ENCODE data around the gene ARL13B. TPM values are rescaled to one million over a fixed set of nuclear protein-coding genes. Genes with fewer than 3 reads are reported as not detected.
A peak's percentile ranks its signal among the peaks of the same experiment; 100 is the strongest.
"Not testable (repeated sequence)": the region's sequence is repeated elsewhere in the genome, so short reads cannot be mapped to it uniquely, and the experiment has no call there.

Gene ARL13B
- total RNA-seq, 1 donor from 2014 or later = 15.2 TPM

DNA sequence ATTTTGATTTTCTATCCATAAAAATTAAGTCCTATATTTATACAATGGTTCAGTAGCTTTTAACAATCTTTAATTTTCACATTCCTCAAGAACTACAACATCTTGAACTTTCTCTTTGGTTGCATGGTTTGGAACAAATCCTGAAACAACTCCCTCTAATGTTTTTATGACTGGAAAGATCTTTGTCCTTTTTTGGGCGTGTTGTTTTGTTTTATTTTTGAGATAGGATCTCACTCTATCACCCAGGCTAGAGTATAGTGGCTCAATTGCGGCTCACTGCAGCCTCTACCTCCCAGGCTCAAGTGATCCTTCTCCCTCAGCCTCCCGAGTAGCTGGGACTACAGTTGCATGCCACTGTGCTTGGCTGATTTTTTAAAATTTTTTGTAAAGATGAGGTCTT, 44.4 kb downstream of the ARL13B start:
- peaks cover 6% of the 10 kb centered on the region for H3K4me1 Mint-ChIP-seq (ENCODE audit: low read depth)
- H3K27ac Mint-ChIP-seq = no peak overlapping the region
- H3K36me3 Mint-ChIP-seq (ENCODE audit: insufficient read depth) = peaks cover 4% of the 10 kb centered on the region
- no peaks in the 10 kb centered on the region for H3K9me3 Mint-ChIP-seq (ENCODE audit: low read depth)
- no peak for DNase-seq (ENCODE audit: low spot score, unreplicated experiment)
- H3K27me3 Mint-ChIP-seq = no peaks in the 10 kb centered on the region
- TF ChIP-seq, protein P1, sequence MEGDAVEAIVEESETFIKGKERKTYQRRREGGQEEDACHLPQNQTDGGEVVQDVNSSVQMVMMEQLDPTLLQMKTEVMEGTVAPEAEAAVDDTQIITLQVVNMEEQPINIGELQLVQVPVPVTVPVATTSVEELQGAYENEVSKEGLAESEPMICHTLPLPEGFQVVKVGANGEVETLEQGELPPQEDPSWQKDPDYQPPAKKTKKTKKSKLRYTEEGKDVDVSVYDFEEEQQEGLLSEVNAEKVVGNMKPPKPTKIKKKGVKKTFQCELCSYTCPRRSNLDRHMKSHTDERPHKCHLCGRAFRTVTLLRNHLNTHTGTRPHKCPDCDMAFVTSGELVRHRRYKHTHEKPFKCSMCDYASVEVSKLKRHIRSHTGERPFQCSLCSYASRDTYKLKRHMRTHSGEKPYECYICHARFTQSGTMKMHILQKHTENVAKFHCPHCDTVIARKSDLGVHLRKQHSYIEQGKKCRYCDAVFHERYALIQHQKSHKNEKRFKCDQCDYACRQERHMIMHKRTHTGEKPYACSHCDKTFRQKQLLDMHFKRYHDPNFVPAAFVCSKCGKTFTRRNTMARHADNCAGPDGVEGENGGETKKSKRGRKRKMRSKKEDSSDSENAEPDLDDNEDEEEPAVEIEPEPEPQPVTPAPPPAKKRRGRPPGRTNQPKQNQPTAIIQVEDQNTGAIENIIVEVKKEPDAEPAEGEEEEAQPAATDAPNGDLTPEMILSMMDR (IDR thresholded peaks at IDR 0.05; ENCODE audit: unreplicated experiment) = no peak
- H3K4me3 Mint-ChIP-seq (ENCODE audit: low read depth) = no peak overlapping the region

DNA sequence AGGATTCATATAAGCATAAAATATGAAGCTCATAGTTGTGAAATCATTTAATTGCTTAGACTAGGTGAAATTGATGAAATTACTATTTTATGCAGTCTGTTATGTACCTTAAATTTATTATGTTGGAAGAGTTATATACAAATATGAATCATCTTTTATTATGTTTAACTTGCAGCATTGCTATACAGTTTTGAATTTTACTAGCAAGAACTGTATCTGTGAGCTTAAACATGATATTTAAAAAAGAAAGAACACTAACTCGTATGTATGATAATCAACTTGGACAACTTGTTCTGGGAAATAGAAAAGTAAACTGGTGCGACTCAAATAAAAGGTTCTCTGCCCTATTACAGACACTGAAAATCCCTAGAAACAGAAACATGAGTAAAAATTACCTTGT, 46.7 kb downstream of the ARL13B start:
- DNase-seq (ENCODE audit: low spot score, unreplicated experiment) = no peak
- peaks cover 6% of the 10 kb centered on the region for H3K4me1 Mint-ChIP-seq (ENCODE audit: low read depth)
- TF ChIP-seq, protein P1 (IDR thresholded peaks at IDR 0.05; ENCODE audit: unreplicated experiment) = no peak
- H3K27me3 Mint-ChIP-seq = no peaks in the 10 kb centered on the region
- peak overlapping the region; percentile 45 for H3K27ac Mint-ChIP-seq
- no peaks in the 10 kb centered on the region for H3K9me3 Mint-ChIP-seq (ENCODE audit: low read depth)
- no peak overlapping the region for H3K4me3 Mint-ChIP-seq (ENCODE audit: low read depth)
- peaks cover 2% of the 10 kb centered on the region for H3K36me3 Mint-ChIP-seq (ENCODE audit: insufficient read depth)

DNA sequence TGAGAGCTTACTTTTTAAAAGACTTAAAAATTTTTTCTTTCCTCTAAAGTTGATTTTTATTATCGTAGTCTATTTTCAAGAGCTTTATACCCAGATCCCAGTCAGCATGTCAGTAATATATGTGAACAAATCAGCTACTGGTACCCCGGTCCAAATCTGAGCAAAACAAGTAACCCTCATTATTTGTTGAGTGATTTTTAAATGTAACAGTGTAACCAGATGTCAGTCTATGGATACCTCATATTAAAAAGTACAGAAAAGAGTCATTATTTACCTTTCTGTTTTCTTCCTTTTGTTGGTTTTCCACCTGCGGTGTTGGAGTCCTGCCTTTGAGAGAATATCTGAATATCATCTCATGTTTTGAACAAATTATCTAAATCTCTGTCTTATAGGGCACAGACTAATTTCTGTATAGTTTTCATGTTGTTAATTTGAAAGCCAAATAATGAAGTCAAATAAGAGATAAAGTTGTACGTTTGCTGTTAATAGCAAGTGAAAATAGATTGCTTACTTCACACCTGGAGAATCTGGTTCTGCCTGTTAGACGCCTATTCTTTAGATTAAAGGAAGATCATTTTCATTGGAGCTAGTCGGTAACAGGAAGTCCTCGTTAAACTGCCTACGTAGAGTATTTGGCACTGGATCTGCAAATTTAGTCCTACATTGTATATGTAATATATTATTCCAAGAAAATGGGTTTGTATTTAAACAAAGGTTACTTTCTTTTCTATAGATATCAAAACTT, 48.3 kb downstream of the ARL13B start, which contains the start of gene STX19:
STX19 (minus strand) TSS at position 505 of the 745 bp plus-strand sequence. CDS start 13,328 bp downstream, outside the sequence.
- H3K4me3 Mint-ChIP-seq (ENCODE audit: low read depth) = peak within 1 kb of the TSS; percentile 43
- peak within 1 kb of the TSS; percentile 79 for H3K27ac Mint-ChIP-seq
- DNase-seq (ENCODE audit: low spot score, unreplicated experiment) = no peak
- peaks cover 6% of the 10 kb centered on the region for H3K36me3 Mint-ChIP-seq (ENCODE audit: insufficient read depth)
- H3K4me1 Mint-ChIP-seq (ENCODE audit: low read depth) = peaks cover 6% of the 10 kb centered on the region
- H3K9me3 Mint-ChIP-seq (ENCODE audit: low read depth) = peaks cover 5% of the 10 kb centered on the region
- TF ChIP-seq, protein P1 (IDR thresholded peaks at IDR 0.05; ENCODE audit: unreplicated experiment) = no peak
- no peaks in the 10 kb centered on the region for H3K27me3 Mint-ChIP-seq

DNA sequence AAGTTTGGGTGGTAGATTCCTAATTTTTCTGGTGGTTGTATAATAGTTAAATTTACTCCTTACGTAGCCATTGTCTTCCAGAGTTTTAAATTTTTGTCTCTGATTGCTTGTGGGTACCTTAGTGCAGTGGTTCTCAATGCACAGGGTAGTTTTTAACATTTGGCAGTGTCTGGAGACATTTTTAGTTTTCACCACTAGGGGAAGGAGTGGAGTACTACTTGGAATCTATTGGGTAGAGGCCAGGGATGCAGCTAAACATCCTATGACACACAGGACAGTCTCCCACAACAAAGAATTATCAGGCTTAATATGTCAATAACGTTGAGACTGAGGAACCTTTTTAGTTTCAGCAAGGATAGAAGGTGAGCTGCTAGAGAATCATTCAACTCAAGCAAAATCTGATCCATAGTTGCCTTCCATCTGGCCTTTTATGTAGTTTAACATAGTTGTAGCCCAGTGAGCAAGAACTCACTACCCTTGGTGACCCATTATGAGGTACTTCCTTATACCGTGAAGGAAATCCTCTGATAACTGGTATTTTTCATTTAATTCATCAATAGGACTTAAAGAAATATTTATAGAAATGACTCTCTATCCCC, 57.1 kb downstream of the ARL13B start:
- Mint-ChIP-seq H3K4me1 (ENCODE audit: low read depth) (no peaks in the 10 kb centered on the region), H3K27me3 (no peaks in the 10 kb centered on the region), H3K27ac (no peak overlapping the region), H3K4me3 (ENCODE audit: low read depth) (no peak overlapping the region), H3K9me3 (ENCODE audit: low read depth) (peaks cover 2% of the 10 kb centered on the region), H3K36me3 (ENCODE audit: insufficient read depth) (peaks cover 16% of the 10 kb centered on the region)
- TF ChIP-seq, protein P1 (IDR thresholded peaks at IDR 0.05; ENCODE audit: unreplicated experiment) = peak; percentile 42
- no peak for DNase-seq (ENCODE audit: low spot score, unreplicated experiment)

DNA sequence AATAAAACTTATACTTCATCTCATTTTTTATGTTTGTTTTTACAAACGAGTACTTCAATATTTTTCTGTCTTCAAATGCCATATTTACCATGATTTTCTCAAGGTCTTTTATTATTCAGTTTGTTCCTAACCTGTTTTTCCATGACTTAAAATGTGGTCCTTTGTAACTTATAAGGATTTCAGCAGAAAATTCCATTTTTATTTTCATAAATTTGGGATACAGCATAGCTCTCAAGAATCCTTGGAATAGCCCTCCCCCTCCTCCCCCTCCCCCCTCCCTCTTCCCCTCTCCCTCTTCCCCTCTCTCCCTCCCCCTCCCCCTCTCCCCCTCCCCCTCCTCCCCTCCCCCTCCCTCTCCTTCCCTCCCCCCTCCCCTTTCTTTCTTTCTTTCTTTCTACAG, 63.3 kb downstream of the ARL13B start:
- H3K27ac Mint-ChIP-seq = peak overlapping the region; percentile 88
- TF ChIP-seq, protein P1 (IDR thresholded peaks at IDR 0.05; ENCODE audit: unreplicated experiment) = no peak
- no peak overlapping the region for H3K4me3 Mint-ChIP-seq (ENCODE audit: low read depth)
- peaks cover 6% of the 10 kb centered on the region for H3K9me3 Mint-ChIP-seq (ENCODE audit: low read depth)
- DNase-seq (ENCODE audit: low spot score, unreplicated experiment) = no peak
- no peaks in the 10 kb centered on the region for H3K27me3 Mint-ChIP-seq
- H3K36me3 Mint-ChIP-seq (ENCODE audit: insufficient read depth) = peaks cover 29% of the 10 kb centered on the region
- no peaks in the 10 kb centered on the region for H3K4me1 Mint-ChIP-seq (ENCODE audit: low read depth)

DNA sequence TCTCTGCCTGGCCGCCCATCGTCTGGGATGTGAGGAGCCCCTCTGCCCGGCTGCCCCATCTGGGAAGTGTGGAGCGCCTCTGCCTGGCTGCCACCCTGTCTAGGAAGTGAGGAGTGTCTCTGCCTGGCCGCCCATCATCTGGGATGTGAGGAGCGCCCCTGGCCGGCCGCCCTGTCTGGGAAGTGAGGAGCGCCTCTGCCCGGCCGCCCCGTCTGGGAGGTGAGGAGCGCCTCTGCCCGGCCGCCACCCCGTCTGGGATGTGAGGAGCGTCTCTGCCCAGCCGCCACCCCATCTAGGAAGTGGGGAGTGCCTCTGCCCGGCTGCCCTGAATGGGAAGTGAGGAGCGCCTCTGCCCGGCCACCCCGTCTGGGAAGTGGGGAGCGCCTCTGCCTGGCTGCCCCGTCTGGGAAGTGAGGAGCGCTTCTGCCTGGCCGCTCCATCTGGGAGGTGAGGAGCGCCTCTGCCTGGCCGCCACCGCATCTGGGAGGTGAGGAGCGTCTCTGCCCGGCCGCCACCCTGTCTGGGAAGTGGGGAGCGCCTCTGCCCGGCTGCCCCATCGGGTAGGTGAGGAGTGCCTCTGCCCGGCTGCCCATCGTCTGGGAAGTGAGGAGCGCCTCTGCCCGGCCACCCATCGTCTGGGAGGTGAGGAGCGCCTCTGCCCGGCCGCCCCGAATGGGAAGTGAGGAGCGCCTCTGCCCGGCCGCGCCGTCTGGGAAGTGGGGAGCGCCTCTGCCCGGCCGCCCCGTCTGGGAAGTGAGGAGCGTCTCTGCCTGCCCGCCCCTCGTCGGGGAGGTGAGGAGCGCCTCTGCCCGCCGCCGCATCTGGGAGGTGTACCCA, 64.4 kb downstream of the ARL13B start:
- DNase-seq (ENCODE audit: low spot score, unreplicated experiment); H3K4me3 Mint-ChIP-seq (ENCODE audit: low read depth); H3K9me3 Mint-ChIP-seq (ENCODE audit: low read depth); H3K27me3 Mint-ChIP-seq; H3K4me1 Mint-ChIP-seq (ENCODE audit: low read depth): not testable (repeated sequence)
- peak overlapping the region; percentile 88 for H3K27ac Mint-ChIP-seq
- H3K36me3 Mint-ChIP-seq (ENCODE audit: insufficient read depth) = peaks cover 29% of the 10 kb centered on the region
